ENCODE measurements around the gene KCNE2.
"Not testable (repeated sequence)": the region's sequence is repeated elsewhere in the genome, so short reads cannot be mapped to it uniquely, and the experiment has no call there.

The KCNE2 gene

GRCh38 chr21:34362136-34362444 lies 1.7 kb upstream of the KCNE2 start:
- H3K27ac ChIP-seq, result no peak overlapping the region
- no peak for TF ChIP-seq ZFX (IDR thresholded peaks at IDR 0.05; ENCODE audit: borderline replicate concordance)
- TF ChIP-seq, protein P1, sequence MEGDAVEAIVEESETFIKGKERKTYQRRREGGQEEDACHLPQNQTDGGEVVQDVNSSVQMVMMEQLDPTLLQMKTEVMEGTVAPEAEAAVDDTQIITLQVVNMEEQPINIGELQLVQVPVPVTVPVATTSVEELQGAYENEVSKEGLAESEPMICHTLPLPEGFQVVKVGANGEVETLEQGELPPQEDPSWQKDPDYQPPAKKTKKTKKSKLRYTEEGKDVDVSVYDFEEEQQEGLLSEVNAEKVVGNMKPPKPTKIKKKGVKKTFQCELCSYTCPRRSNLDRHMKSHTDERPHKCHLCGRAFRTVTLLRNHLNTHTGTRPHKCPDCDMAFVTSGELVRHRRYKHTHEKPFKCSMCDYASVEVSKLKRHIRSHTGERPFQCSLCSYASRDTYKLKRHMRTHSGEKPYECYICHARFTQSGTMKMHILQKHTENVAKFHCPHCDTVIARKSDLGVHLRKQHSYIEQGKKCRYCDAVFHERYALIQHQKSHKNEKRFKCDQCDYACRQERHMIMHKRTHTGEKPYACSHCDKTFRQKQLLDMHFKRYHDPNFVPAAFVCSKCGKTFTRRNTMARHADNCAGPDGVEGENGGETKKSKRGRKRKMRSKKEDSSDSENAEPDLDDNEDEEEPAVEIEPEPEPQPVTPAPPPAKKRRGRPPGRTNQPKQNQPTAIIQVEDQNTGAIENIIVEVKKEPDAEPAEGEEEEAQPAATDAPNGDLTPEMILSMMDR (IDR thresholded peaks at IDR 0.05), result peak; percentile 62

GRCh38 chr21:34362670-34363069 lies 1.1 kb upstream of the KCNE2 start:
- no peak overlapping the region for H3K27ac ChIP-seq
- no peak for TF ChIP-seq ZFX (IDR thresholded peaks at IDR 0.05; ENCODE audit: borderline replicate concordance)
- TF ChIP-seq, protein P1 (IDR thresholded peaks at IDR 0.05), result no peak

DNA sequence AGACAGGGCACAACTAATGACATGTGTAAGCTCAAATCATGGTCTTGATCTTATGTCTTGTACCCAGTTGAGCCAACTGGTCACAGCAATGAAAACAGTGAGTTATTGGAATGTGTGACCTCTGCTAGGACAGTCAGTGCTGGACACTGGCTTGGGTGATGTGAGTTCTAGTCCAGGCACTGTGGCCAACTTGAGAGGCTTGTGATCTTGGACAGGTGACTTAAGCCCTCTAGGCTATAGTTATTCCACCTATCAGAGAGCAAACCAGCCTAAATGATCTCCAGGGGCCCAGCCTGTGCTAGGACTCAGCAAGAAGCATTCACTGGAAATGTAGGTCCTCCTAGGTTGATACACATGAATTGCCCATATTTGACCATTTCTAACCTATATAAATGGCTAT lies 1.1 kb downstream of the KCNE2 start:
- TF ChIP-seq, protein P1 (IDR thresholded peaks at IDR 0.05), result no peak
- no peak for TF ChIP-seq ZFX (IDR thresholded peaks at IDR 0.05; ENCODE audit: borderline replicate concordance)
- H3K27ac ChIP-seq, result no peak overlapping the region

GRCh38 chr21:34365809-34366208 lies 2.0 kb downstream of the KCNE2 start:
- TF ChIP-seq, protein P1 (IDR thresholded peaks at IDR 0.05), result no peak
- TF ChIP-seq ZFX (IDR thresholded peaks at IDR 0.05; ENCODE audit: borderline replicate concordance), result no peak

DNA sequence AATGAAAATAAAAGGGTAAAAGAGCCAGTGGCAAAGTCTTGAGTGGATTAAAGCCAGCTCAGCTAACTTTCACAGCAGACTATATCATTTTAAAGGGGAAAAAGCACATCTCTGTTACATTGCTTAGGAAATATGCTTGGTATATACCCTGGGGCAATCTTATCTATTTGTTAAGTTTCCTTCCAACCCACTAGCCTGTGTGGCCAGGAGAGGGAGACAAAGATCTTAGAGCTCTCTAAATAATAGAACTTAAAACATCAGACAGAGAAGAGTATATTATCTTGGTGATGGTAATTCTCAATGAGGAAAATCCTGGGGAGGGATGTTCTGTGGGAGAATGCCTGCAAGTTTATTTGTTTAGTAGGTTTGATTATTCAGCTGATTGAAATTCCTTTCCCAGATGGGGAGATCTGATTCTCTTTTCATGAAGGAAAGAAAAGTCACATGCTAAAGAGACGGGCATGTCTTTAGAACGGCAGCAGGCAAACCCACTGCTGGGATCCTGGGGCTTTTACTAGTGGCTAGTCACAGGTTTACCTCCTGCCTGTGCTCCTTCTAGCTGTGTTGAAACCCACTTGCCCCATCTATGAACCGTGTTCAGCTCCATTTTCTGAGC lies 3.6 kb downstream of the KCNE2 start:
- TF ChIP-seq, protein P1 (IDR thresholded peaks at IDR 0.05), result peak; percentile 87
- TF ChIP-seq ZFX (IDR thresholded peaks at IDR 0.05; ENCODE audit: borderline replicate concordance), result no peak
- no peak overlapping the region for H3K27ac ChIP-seq

More at GRCh38 chr21:34365809-34366208, 2.0 kb downstream of the KCNE2 start:
- H3K27ac ChIP-seq, result no peak overlapping the region

DNA sequence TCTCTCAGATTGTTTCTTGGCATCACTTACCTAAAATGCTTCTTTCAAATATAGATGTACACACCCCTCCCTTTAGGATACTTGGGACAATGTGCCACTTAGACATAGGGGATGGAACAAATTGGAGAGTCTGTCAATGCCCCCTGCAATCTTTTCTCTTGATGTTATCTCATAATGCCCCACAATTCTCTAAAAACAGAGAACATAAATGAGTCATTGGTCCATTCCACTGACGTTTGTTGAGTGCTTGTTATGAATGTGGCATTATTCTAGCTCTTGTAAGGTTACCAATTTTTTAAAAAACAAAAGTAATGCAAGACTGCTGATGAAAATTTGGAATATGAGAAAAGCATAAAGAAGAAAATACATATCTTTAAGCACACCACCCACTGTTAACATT lies 5.9 kb downstream of the KCNE2 start:
- TF ChIP-seq, protein P1 (IDR thresholded peaks at IDR 0.05), result no peak
- no peak for TF ChIP-seq ZFX (IDR thresholded peaks at IDR 0.05; ENCODE audit: borderline replicate concordance)
- no peak overlapping the region for H3K27ac ChIP-seq

DNA sequence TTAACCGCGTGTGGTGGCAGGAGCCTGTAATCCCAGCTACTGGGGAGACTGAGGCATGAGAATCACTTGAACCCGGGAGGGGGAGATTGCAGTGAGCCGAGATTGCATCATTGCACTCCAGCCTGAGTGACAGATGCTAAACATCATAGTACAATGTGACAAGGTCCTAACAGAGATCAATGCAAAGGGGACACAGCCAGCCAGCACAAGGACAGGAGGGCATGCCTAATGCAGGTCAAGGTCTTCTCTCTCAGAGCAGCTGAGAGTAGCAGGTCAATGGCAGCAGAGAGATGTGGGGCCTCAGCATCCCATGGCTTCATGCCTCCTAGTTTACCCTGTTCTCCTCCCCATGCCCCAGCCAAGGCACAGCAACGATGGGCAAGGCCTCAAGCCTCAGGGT lies 8.5 kb downstream of the KCNE2 start:
- TF ChIP-seq, protein P1 (IDR thresholded peaks at IDR 0.05), result no peak
- no peak for TF ChIP-seq ZFX (IDR thresholded peaks at IDR 0.05; ENCODE audit: borderline replicate concordance)
- H3K27ac ChIP-seq, result no peak overlapping the region

GRCh38 chr21:34374462-34374861 lies 10.7 kb downstream of the KCNE2 start:
- H3K27ac ChIP-seq, result not testable (repeated sequence)

- H3K27ac ChIP-seq, result not testable (repeated sequence)
Measured at GRCh38 chr21:34374940-34375618, 11.3 kb downstream of the KCNE2 start, which contains the start of gene SMIM11. Gene SMIM11, plus strand, starts transcription at chr21:34375507. Its CDS starts 3,998 bp downstream, at chr21:34379505.

- not testable (repeated sequence) for H3K27ac ChIP-seq
Measured at GRCh38 chr21:34375619-34375972, 11.8 kb downstream of the KCNE2 start.

GRCh38 chr21:34383138-34383537 lies 19.3 kb downstream of the KCNE2 start:
- H3K27ac ChIP-seq, result not testable (repeated sequence)
